Fibroblast of skin of right quadriceps (primary cell): Measurements from ENCODE around the gene RABGAP1L.
"Not testable (repeated sequence)": the region's sequence is repeated elsewhere in the genome, so short reads cannot be mapped to it uniquely, and the experiment has no call there.

Experiments
- DNase-seq: peaks from one replicate; pipeline ENCODE4 v3.0.0-alpha.2; 2013

The RABGAP1L gene

GRCh38 chr1:174623324-174624035 is 464.2 kb downstream of the RABGAP1L start:
- DNase-seq: no peak

GRCh38 chr1:174626031-174627025 is 467.0 kb downstream of the RABGAP1L start:
- DNase-seq: peak; percentile 1

GRCh38 chr1:174637487-174637886 is 478.2 kb downstream of the RABGAP1L start:
- no peak for DNase-seq

- DNase-seq: no peak
Observed at GRCh38 chr1:174639461-174639860, 480.1 kb downstream of the RABGAP1L start.

- DNase-seq: no peak
Observed at GRCh38 chr1:174640783-174641182, 481.5 kb downstream of the RABGAP1L start.

- DNase-seq: no peak
Observed at GRCh38 chr1:174642393-174642792, 483.1 kb downstream of the RABGAP1L start.

- DNase-seq: no peak
Observed at GRCh38 chr1:174643206-174643605, 483.9 kb downstream of the RABGAP1L start.

GRCh38 chr1:174649572-174649971 is 490.3 kb downstream of the RABGAP1L start:
- DNase-seq: not testable (repeated sequence)

- DNase-seq: no peak
Observed at GRCh38 chr1:174652569-174653280, 493.4 kb downstream of the RABGAP1L start.

GRCh38 chr1:174654560-174654959 is 495.2 kb downstream of the RABGAP1L start:
- DNase-seq: no peak

GRCh38 chr1:174656409-174657059 is 497.2 kb downstream of the RABGAP1L start:
- no peak for DNase-seq

GRCh38 chr1:174657411-174657810 is 498.1 kb downstream of the RABGAP1L start:
- no peak for DNase-seq

GRCh38 chr1:174657893-174658292 is 498.6 kb downstream of the RABGAP1L start:
- no peak for DNase-seq

GRCh38 chr1:174659823-174660222 is 500.5 kb downstream of the RABGAP1L start:
- peak; percentile 12 for DNase-seq

GRCh38 chr1:174660476-174660875 is 501.2 kb downstream of the RABGAP1L start:
- DNase-seq: no peak

GRCh38 chr1:174663358-174663757 is 504.0 kb downstream of the RABGAP1L start:
- no peak for DNase-seq

GRCh38 chr1:174666248-174666647 is 506.9 kb downstream of the RABGAP1L start:
- no peak for DNase-seq

GRCh38 chr1:174671826-174672225 is 512.5 kb downstream of the RABGAP1L start:
- DNase-seq: no peak

GRCh38 chr1:174676856-174677255 is 517.5 kb downstream of the RABGAP1L start:
- DNase-seq: no peak

- no peak for DNase-seq
Observed at GRCh38 chr1:174678657-174679056, 519.3 kb downstream of the RABGAP1L start.

GRCh38 chr1:174680101-174680500 is 520.8 kb downstream of the RABGAP1L start:
- DNase-seq: no peak

- DNase-seq: peak; percentile 57
Observed at GRCh38 chr1:174682419-174683008, 523.2 kb downstream of the RABGAP1L start.
